HEK293 (cell line): Measurements from ENCODE around the gene RELCH.

Experiments used
- PRDM10 ChIP-seq: fragments of 450-650 bp; formaldehyde crosslinking; IDR thresholded peaks from 2 replicates; pipeline ENCODE4 v1.5.1; 2016; ENCODE audit warnings: missing biosample characterization, missing genetic modification characterization
- ZBTB17 ChIP-seq: fragments of 450-650 bp; formaldehyde crosslinking; IDR thresholded peaks from 2 replicates; pipeline ENCODE4 v1.5.1; 2016; ENCODE audit warnings: missing biosample characterization, missing genetic modification characterization
- ZFP69B ChIP-seq: fragments of 450-650 bp; formaldehyde crosslinking; IDR thresholded peaks from 2 replicates; pipeline ENCODE4 v1.5.1; 2016; ENCODE audit warnings: missing biosample characterization, missing genetic modification characterization
- ZNF18 ChIP-seq: fragments of 450-650 bp; formaldehyde crosslinking; IDR thresholded peaks from 2 replicates; pipeline ENCODE4 v1.5.1; 2016; ENCODE audit warnings: missing biosample characterization, missing genetic modification characterization
- ZNF223 ChIP-seq: fragments of 450-650 bp; formaldehyde crosslinking; IDR thresholded peaks from 2 replicates; pipeline ENCODE4 v1.5.1; 2016; ENCODE audit warnings: missing biosample characterization, missing genetic modification characterization
- ZNF362 ChIP-seq: fragments of 450-650 bp; formaldehyde crosslinking; IDR thresholded peaks from 2 replicates; pipeline ENCODE4 v1.5.1; 2016; ENCODE audit warnings: missing biosample characterization, missing genetic modification characterization

- TF ChIP-seq ZNF223 (tag by site-specific recombination) (no peak), ZFP69B (tag by site-specific recombination) (no peak), PRDM10 (no peak), ZNF362 (no peak), ZNF18 (tag by site-specific recombination) (no peak), ZBTB17 (tag by site-specific recombination) (no peak)
These were observed 71.0 kb downstream of the RELCH start for GRCh38 chr18:62258093-62258492.
